ENCODE results near the gene LYRM2.

Gene LYRM2

GRCh38 chr6:89638320-89639195 is at the start of gene LYRM2:
LYRM2 (minus strand) TSS chr6:89638747; CDS start chr6:89638716, 31 bp downstream.
- TF ChIP-seq, protein P1, sequence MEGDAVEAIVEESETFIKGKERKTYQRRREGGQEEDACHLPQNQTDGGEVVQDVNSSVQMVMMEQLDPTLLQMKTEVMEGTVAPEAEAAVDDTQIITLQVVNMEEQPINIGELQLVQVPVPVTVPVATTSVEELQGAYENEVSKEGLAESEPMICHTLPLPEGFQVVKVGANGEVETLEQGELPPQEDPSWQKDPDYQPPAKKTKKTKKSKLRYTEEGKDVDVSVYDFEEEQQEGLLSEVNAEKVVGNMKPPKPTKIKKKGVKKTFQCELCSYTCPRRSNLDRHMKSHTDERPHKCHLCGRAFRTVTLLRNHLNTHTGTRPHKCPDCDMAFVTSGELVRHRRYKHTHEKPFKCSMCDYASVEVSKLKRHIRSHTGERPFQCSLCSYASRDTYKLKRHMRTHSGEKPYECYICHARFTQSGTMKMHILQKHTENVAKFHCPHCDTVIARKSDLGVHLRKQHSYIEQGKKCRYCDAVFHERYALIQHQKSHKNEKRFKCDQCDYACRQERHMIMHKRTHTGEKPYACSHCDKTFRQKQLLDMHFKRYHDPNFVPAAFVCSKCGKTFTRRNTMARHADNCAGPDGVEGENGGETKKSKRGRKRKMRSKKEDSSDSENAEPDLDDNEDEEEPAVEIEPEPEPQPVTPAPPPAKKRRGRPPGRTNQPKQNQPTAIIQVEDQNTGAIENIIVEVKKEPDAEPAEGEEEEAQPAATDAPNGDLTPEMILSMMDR (IDR thresholded peaks at IDR 0.05; ENCODE audit: low read depth, low read length): no peak
- peak within 1 kb of the TSS; percentile 81 for H3K4me3 ChIP-seq (ENCODE audit: low read depth, low read length)

GRCh38 chr6:89688328-89688727 is 49.8 kb upstream of the LYRM2 start:
- H3K4me3 ChIP-seq (ENCODE audit: low read depth, low read length): no peak overlapping the region
- TF ChIP-seq, protein P1 (IDR thresholded peaks at IDR 0.05; ENCODE audit: low read depth, low read length): no peak

- no peak overlapping the region for H3K4me3 ChIP-seq (ENCODE audit: low read depth, low read length)
- TF ChIP-seq, protein P1 (IDR thresholded peaks at IDR 0.05; ENCODE audit: low read depth, low read length): no peak
Measured at GRCh38 chr6:89685311-89685710, 46.8 kb upstream of the LYRM2 start.

GRCh38 chr6:89682991-89683390 is 44.4 kb upstream of the LYRM2 start:
- H3K4me3 ChIP-seq (ENCODE audit: low read depth, low read length): no peak overlapping the region
- TF ChIP-seq, protein P1 (IDR thresholded peaks at IDR 0.05; ENCODE audit: low read depth, low read length): no peak

DNA sequence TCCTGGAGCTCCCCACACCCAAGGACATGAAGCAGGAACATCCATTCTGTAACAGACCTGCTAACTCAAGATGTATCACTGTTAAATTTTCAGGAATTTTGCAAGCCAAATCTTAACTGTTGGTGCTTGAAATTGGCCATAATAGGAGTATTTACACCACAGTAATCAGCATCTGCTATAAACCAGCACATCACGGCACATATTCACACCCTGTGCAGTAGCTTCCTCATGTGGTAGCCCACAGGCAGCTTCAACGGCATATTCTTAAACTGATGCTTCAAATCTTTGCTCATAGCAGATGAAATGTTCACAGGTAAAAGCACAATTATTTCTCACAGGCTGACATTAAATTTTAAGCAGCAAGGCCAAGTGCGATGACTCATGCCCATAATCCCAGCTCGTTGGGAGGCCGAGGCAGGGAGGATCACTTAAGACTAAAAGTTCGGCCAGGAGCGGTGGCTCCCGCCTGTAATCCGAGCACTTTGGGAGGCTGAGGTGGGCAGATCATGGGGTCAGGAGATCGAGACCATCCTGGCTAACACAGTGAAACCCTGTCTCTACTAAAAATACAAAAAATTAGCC is 43.5 kb upstream of the LYRM2 start:
- H3K4me3 ChIP-seq (ENCODE audit: low read depth, low read length): no peak overlapping the region
- TF ChIP-seq, protein P1 (IDR thresholded peaks at IDR 0.05; ENCODE audit: low read depth, low read length): no peak

DNA sequence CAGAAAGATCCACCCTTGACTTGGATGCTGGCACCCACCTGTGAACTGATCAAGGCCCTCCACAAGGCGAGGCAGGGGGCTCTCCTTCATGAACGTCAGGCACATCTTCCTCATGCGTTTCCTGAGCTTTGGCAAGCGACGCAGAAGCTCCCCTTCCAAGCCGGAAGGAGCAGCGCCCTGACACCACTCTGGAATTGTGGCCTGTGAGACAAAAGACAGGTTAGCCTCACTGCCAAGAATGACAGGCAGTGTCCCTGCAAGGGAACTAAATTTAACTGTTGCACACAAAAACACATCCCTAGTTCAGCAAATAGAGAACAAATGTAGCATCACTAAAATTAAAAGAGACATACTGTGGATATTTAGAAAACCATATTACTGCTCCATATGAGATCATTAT is 42.0 kb upstream of the LYRM2 start:
- TF ChIP-seq, protein P1 (IDR thresholded peaks at IDR 0.05; ENCODE audit: low read depth, low read length): no peak
- H3K4me3 ChIP-seq (ENCODE audit: low read depth, low read length): no peak overlapping the region

DNA sequence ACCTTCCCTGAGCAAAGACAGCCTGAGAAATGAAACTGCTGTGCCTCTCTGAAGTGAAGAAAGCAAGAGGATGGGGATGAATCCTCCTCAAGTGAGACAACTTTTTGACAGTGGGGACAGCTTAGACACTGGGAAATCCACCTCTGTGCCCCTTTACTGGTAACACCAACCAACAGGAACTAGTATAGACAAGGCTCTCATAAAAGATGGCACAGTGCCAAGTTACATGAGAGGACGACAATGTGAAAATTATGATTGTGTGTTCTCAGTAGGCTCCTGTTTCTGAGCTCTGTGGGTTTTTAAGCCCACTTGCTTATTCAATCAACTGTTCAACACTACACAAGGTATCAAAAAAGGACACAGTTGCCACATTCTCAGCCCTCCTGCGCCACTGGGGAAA is 41.6 kb upstream of the LYRM2 start:
- TF ChIP-seq, protein P1 (IDR thresholded peaks at IDR 0.05; ENCODE audit: low read depth, low read length): no peak
- H3K4me3 ChIP-seq (ENCODE audit: low read depth, low read length): no peak overlapping the region

All from WI38 (cell line).